HG02678 (cell line): ENCODE data around the gene GNAI2.
"Not testable (repeated sequence)": the region's sequence is repeated elsewhere in the genome, so short reads cannot be mapped to it uniquely, and the experiment has no call there.

Experiments used
- ATAC-seq: cut with Tn5 transposase; IDR thresholded peaks from one replicate; pipeline ENCODE4 v1.9.1; 2021; ENCODE audit warnings: mild to moderate bottlenecking, moderate library complexity; ENCODE audit not compliant: unreplicated experiment

Gene GNAI2

GRCh38 chr3:50243543-50243895, 7.5 kb downstream of the GNAI2 start:
- ATAC-seq, result no peak

- ATAC-seq, result not testable (repeated sequence)
Observed at GRCh38 chr3:50244813-50245212, 8.8 kb downstream of the GNAI2 start.

GRCh38 chr3:50245251-50245745, 9.3 kb downstream of the GNAI2 start:
- ATAC-seq, result no peak

DNA sequence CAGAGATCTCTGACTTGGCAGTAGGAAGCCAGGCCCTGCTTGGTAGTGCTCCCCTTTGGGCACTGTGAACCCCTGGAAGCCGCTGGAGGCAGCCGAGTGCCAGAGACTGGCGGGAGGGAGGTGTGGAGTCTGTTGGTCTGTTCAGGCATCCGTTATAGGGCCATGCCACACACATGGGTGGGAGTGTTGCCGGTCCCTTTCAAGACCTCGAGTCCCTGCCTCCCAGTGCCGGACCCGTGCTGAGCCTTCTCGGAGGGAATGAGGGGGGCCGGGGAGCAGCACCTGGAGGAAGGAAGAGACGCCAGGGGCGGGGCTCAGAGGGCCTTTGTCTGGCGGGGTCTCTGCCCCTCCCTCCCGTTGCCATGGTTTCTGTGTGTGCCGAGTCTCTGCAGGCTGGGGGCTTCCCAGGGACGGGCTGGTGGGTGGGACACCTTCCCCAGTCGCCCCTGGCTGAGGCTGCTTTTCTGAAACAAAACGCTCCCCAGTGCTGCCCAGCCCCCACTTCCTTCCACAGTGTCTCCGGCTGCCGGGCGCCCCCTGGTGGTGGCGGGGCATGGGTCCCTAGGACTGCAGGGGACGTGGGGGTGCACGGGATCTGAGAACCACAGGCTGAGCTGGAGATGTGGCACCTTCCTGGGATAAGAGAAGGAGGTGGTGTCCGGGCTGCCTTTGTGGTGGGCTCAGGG, 10.0 kb downstream of the GNAI2 start:
- ATAC-seq, result peak; percentile 71

GRCh38 chr3:50246517-50246954, 10.5 kb downstream of the GNAI2 start:
- peak; percentile 62 for ATAC-seq

DNA sequence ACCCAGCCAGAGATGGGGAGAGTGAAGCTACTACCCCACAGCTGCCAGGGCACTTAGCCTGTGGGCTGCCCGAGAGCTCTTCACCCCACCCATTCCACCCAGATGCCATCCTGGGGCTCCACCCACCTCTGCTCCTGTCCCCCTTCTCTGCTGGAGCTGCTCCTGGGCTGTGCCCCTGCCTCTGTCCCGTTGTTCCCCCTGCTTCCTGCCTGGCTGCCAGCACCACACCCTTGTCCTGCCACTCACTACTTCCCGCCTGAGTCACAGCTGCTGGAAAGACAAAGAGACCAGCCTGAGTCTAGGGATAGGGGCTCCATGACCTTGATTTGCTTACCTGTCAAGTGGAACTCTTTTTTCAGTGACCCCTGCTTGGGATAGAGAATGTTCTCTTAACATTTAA, 12.4 kb downstream of the GNAI2 start:
- no peak for ATAC-seq

- ATAC-seq, result no peak
Observed at GRCh38 chr3:50249457-50249856, 13.5 kb downstream of the GNAI2 start.

- no peak for ATAC-seq
Observed at GRCh38 chr3:50250514-50250913, 14.5 kb downstream of the GNAI2 start.

GRCh38 chr3:50251220-50251619, 15.2 kb downstream of the GNAI2 start:
- no peak for ATAC-seq

DNA sequence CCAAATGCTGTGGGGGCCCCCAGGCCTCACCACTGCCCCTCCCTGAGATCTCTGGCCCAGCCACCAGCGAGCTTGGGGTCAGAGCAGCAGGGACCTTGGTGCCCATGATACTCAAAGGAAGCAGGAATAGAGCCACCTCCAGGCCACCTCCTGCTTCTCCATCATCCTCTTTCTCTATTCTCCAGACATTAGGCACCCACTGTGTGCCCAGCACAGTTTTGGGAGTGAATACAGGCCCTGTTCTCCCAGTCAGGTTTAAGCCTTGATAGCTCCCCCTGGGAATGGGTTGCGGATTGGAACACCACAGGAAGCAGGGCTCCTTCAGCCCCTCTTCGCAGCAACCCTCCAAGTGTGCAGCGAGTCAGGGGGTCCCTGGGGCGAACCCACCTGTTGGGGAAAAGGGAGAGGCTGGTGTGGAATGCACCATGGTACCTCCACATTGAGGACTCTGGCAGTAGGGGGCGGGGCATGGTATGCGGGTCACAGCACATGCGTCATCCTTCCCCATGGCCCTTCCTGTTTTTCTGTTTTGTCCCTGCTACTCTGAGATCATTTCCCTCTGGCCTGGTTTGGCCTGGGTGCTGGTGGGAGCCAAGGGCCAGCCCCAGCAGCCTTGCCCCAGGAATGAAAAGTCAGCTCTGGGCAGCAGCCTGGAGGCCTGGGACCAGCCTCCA, 18.7 kb downstream of the GNAI2 start:
- no peak for ATAC-seq

GRCh38 chr3:50255251-50255615, 19.2 kb downstream of the GNAI2 start:
- no peak for ATAC-seq

DNA sequence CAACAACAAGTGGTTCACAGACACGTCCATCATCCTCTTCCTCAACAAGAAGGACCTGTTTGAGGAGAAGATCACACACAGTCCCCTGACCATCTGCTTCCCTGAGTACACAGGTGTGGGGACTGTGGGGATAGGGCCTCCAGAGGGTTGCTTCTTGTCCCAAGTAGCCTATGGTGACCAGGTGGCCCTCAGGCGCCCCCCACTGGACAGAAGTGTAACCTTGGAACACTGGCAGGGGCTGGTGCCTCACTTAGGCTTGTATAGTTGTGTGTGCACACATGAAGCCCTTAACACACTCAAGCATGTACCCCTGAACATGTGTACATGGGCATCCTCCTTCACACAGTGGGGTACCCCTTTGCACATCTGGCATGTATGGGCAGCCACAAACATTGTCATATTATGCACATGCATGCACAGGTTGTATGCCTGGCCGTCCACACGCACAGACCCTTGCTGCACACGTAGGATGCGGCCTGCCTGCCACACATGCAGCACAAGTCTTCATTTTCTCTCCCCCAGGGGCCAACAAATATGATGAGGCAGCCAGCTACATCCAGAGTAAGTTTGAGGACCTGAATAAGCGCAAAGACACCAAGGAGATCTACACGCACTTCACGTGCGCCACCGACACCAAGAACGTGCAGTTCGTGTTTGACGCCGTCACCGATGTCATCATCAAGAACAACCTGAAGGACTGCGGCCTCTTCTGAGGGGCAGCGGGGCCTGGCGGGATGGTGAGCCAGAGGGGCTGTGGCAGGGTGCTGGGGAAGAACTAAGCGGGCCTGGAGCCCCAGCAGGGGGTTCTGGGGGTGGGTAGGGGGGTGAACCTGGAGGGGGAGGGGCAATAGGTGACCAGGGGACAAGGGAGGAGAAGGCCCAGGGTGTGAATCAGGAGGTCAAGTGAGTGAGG, 21.2 kb downstream of the GNAI2 start:
- ATAC-seq, result no peak

GRCh38 chr3:50258029-50258680, 22.2 kb downstream of the GNAI2 start:
- ATAC-seq, result no peak

DNA sequence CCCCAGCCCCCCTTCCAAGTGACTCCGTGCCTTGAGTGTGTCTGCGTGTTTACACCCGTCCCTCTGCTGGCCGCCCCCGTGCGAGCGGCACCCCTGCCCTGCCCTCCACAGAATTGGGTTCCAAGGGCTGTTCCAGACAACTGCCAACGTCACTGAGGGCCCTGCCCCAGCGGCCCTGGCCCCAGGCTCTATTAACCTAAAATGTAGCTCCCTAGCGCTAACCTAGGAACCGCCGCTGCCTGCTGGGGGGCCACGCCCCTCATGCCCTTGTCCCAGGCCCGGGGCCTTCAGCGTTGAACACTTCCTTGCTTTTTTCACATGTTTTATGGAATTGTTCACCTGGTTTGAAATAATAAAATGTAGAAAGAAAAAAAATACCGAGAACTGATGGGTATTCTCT, 23.0 kb downstream of the GNAI2 start:
- no peak for ATAC-seq

DNA sequence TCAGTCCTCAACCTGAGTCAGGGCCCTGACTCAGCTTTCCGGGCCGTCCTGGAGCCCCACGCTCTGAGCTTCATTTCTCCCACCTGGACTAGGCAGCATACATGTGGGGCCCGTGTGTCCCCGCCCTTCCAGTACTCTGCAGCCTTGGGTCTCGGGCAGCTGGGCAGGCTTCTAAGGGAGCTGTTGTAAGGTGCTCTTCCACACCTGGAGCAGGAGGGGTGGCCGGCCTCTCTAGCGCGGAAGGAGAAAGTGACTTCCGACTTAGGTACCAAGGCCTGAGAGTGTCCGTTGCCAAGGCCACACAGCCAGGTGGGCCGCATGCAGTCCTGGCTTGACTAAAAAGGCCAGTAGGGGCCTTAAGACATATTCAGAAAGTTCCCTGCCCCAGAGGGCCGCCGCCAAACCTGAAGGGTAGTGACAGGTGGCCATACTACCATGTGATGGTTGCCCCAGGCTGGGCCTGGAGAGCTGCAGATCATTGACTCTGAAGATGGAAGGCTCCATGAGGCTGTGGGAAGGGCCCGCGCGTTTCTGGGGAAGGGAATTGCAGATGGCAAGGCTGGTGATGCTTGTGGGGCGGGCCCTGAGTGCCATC, 23.5 kb downstream of the GNAI2 start:
- peak; percentile 15 for ATAC-seq

- peak; percentile 90 for ATAC-seq
Observed at GRCh38 chr3:50260027-50260941, 24.3 kb downstream of the GNAI2 start.

- no peak for ATAC-seq
Observed at GRCh38 chr3:50260942-50261441, 25.0 kb downstream of the GNAI2 start.

- no peak for ATAC-seq
Observed at GRCh38 chr3:50261505-50261904, 25.5 kb downstream of the GNAI2 start.

GRCh38 chr3:50262200-50262599, 26.2 kb downstream of the GNAI2 start:
- ATAC-seq, result not testable (repeated sequence)
